ENCODE measurements around the gene PIK3R5. TPM values are rescaled to one million over a fixed set of nuclear protein-coding genes. Genes with fewer than 3 reads are reported as not detected.

Gene PIK3R5
- polyA plus RNA-seq, 1 donor (not counting 4 experiments of a cell fraction or from before 2014, with no cell fraction given): not detected

GRCh38 chr17:8959312-8959918, 6.1 kb downstream of the PIK3R5 start:
- Histone ChIP-seq H3K9ac (ENCODE audit: control insufficient read depth, extremely low read depth, insufficient read depth, low read length) (no peak overlapping the region), H2AFZ (ENCODE audit: control insufficient read depth, low read length) (no peak overlapping the region), H3K4me1 (ENCODE audit: control insufficient read depth, extremely low read depth, insufficient read depth, low read length) (no peaks in the 10 kb centered on the region), H3K9me3 (ENCODE audit: control insufficient read depth, low read depth, low read length) (no peaks in the 10 kb centered on the region), H4K20me1 (ENCODE audit: control insufficient read depth, extremely low read depth, insufficient read depth, low read length) (no peaks in the 10 kb centered on the region), H3K27ac (ENCODE audit: control insufficient read depth, insufficient read depth, low read length) (no peak overlapping the region), H3K79me2 (ENCODE audit: control insufficient read depth, insufficient read depth, low read length) (no peaks in the 10 kb centered on the region), H3K4me2 (ENCODE audit: control insufficient read depth, extremely low read depth, insufficient read depth, low read depth, low read length) (no peak overlapping the region), H3K4me3 (ENCODE audit: control insufficient read depth in 2 of 3, extremely low read depth in 1 of 3, insufficient read depth in 2 of 3, low read depth in 1 of 3, low read length in 3 of 3) (no peak overlapping the region), H3K27me3 (ENCODE audit: control insufficient read depth, extremely low read depth, insufficient read depth, low read length) (no peaks in the 10 kb centered on the region), H3K36me3 (ENCODE audit: control insufficient read depth in 2 of 2, extremely low read depth in 1 of 2, insufficient read depth in 2 of 2, low read length in 2 of 2) (no peaks in the 10 kb centered on the region), H3K9me1 (ENCODE audit: control insufficient read depth, extremely low read depth, insufficient read depth, low read length) (no peaks in the 10 kb centered on the region)
- FAIRE-seq (no peak), DNase-seq (ENCODE audit: low read depth, low spot score) (no peak)
- TF ChIP-seq EZH2 (IDR thresholded peaks at IDR 0.05; ENCODE audit: low read length) (no peak), CTCF (optimal IDR thresholded peaks at IDR 0.05 in 1 of 3, IDR thresholded peaks at IDR 0.05 in 1 of 3, conservative IDR thresholded peaks at IDR 0.05 in 1 of 3; ENCODE audit: extremely low read depth in 1 of 3, insufficient read depth in 2 of 3, low read length in 3 of 3) (no peak)
- dilution Hi-C loops (cut with MboI; ENCODE audit: extremely low pct_ligation_motif_present, low sequenced_read_pairs): no loop called here

- Histone ChIP-seq H3K9me3 (ENCODE audit: control insufficient read depth, low read depth, low read length) (no peaks in the 10 kb centered on the region), H3K79me2 (ENCODE audit: control insufficient read depth, insufficient read depth, low read length) (no peaks in the 10 kb centered on the region), H4K20me1 (ENCODE audit: control insufficient read depth, extremely low read depth, insufficient read depth, low read length) (no peaks in the 10 kb centered on the region), H3K4me2 (ENCODE audit: control insufficient read depth, extremely low read depth, insufficient read depth, low read depth, low read length) (no peak overlapping the region), H3K36me3 (ENCODE audit: control insufficient read depth in 2 of 2, extremely low read depth in 1 of 2, insufficient read depth in 2 of 2, low read length in 2 of 2) (no peaks in the 10 kb centered on the region), H3K9ac (ENCODE audit: control insufficient read depth, extremely low read depth, insufficient read depth, low read length) (no peak overlapping the region), H3K9me1 (ENCODE audit: control insufficient read depth, extremely low read depth, insufficient read depth, low read length) (no peaks in the 10 kb centered on the region), H3K4me1 (ENCODE audit: control insufficient read depth, extremely low read depth, insufficient read depth, low read length) (no peaks in the 10 kb centered on the region), H2AFZ (ENCODE audit: control insufficient read depth, low read length) (no peak overlapping the region), H3K4me3 (ENCODE audit: control insufficient read depth in 2 of 3, extremely low read depth in 1 of 3, insufficient read depth in 2 of 3, low read depth in 1 of 3, low read length in 3 of 3) (no peak overlapping the region), H3K27me3 (ENCODE audit: control insufficient read depth, extremely low read depth, insufficient read depth, low read length) (no peaks in the 10 kb centered on the region), H3K27ac (ENCODE audit: control insufficient read depth, insufficient read depth, low read length) (no peak overlapping the region)
- TF ChIP-seq EZH2 (IDR thresholded peaks at IDR 0.05; ENCODE audit: low read length) (no peak), CTCF (optimal IDR thresholded peaks at IDR 0.05 in 1 of 3, IDR thresholded peaks at IDR 0.05 in 1 of 3, conservative IDR thresholded peaks at IDR 0.05 in 1 of 3; ENCODE audit: extremely low read depth in 1 of 3, insufficient read depth in 2 of 3, low read length in 3 of 3) (no peak)
- DNase-seq (ENCODE audit: low read depth, low spot score): no peak
- FAIRE-seq: no peak
- dilution Hi-C loops (cut with MboI; ENCODE audit: extremely low pct_ligation_motif_present, low sequenced_read_pairs): no loop called here
Observed at GRCh38 chr17:8957721-8958120, 7.8 kb downstream of the PIK3R5 start.
